HG02588 (cell line): ENCODE results near the gene SEL1L.
"Not testable (repeated sequence)": the region's sequence is repeated elsewhere in the genome, so short reads cannot be mapped to it uniquely, and the experiment has no call there.

Experiments
- ATAC-seq: cut with Tn5 transposase; IDR thresholded peaks from one replicate; pipeline ENCODE4 v1.9.1; 2021; ENCODE audit warnings: mild to moderate bottlenecking, moderate library complexity; ENCODE audit not compliant: unreplicated experiment

The SEL1L gene

DNA sequence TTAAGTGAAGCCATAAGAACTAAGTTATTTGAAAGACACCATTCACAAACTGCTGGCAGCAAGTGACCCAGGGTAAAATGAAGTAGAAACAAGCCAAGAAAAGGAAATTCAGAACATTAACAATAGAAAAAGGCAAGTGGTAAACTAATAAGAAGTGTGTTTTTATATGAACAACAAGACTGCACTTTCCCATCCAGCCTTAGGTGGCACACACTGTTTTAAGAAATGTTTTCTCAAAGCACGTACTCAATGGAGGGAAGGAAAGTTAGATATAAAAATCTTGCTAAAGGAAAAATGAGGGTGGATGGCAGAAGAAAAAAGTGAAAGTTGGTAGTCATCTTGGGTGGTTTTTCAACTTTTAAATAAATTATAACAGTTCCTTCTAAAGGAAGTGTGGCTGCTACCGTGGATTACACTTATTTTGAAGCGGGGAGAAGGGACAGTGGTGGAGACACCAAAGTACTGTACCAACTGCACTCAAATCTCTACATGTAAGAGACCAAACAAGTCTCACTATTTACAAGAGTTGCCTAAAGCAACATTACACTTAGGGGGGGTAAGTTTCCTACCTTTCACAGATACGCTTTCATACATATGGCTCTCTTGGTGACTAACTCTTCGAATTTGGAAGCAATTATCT is 58.8 kb downstream of the SEL1L start:
- no peak for ATAC-seq

- ATAC-seq, result peak; percentile 70
These were observed 59.5 kb downstream of the SEL1L start for GRCh38 chr14:81474148-81474492.

- peak; percentile 35 for ATAC-seq
These were observed 60.1 kb downstream of the SEL1L start for GRCh38 chr14:81473456-81474147.

GRCh38 chr14:81472096-81472800 is 61.4 kb downstream of the SEL1L start:
- ATAC-seq, result no peak

GRCh38 chr14:81471062-81471461 is 62.6 kb downstream of the SEL1L start:
- ATAC-seq, result no peak

- peak; percentile 30 for ATAC-seq
These were observed 63.2 kb downstream of the SEL1L start for GRCh38 chr14:81470557-81470826.

DNA sequence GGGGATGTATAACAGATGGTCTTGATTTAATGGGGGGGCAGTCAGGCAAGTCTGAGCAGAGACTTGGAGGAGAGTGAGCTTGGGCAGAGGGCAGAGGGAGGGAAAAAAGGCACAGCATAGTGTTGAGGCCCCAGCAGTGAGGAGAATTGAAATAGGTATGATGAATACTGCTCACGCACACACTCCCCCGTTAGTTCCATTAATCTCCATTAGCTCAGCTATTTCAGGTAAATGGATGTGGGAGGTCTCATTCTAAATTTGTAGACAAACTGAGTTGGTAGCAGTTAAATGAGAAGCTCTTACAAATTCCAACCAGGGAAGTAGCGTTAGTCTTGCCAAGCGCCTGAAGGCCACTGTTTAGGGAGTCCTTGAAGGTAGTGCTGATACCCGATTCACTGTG is 66.8 kb downstream of the SEL1L start:
- ATAC-seq, result no peak

DNA sequence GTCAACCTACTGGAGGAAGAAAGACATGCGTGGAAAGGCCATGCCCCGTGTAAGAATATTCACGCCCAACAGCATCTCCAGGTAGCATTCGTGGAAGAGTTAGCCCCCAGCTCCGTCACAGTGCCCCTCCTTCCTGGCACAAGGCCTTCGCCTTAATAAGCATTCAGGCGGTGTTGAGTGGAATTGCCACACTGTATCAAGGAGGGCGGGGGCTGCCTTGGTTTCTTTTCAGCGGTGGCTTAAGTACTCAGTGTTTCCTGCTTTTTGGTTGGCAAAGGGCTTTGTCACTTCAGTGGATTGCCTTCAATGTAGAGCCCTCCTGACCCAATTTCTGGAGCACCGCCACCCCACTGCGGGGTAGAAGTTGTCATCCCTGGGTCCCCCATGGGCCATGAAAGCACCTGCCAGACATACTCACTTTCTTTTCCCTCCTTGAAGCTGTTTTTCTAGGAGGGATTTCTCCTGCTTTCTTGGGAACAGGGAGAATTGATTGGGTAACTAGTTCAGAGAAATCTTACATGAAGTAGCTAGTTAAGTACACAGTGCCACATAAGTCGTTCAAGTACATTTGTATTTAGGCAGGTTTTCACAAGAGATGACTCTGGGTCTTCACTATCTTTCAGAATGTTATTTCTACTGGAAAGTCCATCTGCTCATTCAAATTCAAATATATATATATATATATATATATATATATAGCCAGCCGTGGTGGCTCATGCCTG is 68.0 kb downstream of the SEL1L start:
- ATAC-seq, result no peak

DNA sequence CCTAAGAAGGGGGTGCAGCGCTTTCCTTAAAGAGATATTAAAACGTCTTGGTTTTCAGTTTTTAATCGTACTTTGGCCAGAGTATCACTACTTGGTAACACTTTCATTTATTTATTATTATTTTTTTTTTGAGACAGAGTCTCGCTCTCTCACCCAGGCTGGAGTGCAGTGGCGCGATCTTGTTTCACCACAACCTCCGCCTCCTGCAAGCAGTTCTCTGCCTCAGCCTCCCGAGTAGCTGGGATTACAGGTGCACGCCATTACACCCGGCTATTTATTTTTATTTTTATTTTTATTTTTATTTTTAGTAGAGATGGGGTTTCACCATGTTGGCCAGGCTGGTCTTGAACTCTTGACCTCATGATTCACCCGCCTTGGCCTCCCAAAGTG is 68.7 kb downstream of the SEL1L start:
- peak; percentile 10 for ATAC-seq

- ATAC-seq, result peak; percentile 58
These were observed 69.2 kb downstream of the SEL1L start for GRCh38 chr14:81464253-81465002.

DNA sequence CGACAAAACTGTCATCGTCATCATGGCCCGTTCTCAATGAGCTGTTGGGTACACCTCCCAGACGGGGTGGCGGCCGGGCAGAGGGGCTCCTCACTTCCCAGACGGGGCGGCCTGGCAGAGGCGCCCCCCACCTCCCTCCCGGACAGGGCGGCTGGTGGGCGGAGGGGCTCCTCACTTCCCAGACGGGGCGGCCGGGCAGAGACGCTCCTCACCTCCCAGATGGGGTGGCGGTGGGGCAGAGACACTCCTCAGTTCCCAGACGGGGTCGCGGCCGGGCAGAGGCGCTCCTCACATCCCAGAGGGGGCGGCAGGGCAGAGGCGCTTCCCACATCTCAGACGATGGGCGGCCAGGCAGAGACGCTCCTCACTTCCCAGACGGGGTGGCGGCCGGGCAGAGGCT is 71.3 kb downstream of the SEL1L start:
- ATAC-seq, result not testable (repeated sequence)

DNA sequence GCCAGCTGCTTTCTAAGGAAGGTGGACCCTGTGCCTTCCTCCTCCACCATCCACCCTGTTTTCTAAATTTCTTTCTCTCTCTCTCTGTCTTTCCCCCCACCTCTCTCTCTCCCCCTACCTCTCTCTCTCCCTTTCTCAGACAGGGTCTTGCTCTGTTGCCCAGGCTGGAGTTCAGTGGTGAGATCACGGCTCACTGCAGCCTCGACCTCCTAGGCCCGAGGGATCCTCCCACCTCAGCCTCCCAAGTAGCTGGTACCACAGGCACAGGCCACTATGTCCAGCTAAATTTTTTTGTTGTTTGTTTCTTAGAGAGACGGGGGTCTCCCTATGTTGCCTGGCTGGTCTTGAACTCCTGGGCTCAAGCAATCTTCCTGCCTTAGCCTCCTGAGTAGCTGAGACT is 73.7 kb downstream of the SEL1L start:
- no peak for ATAC-seq

DNA sequence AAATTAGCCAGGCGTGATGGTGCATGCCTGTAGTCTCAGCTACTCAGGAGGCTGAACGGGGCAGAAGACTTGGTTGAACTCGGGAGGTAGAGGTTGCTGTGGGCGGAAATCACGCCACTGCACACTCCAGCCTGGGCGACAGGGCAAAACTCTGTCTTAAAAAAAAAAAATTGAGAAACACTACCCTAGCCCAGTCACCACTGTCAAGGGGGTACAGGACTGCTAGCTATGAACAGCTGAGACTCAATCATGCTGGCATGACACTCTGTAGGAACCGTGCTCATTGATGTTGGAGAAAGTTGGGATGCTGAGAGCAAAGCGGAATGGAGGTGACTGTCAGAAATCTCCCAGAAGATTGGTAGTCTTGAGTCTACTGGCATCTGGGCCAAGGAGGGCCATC is 75.3 kb downstream of the SEL1L start:
- ATAC-seq, result no peak

DNA sequence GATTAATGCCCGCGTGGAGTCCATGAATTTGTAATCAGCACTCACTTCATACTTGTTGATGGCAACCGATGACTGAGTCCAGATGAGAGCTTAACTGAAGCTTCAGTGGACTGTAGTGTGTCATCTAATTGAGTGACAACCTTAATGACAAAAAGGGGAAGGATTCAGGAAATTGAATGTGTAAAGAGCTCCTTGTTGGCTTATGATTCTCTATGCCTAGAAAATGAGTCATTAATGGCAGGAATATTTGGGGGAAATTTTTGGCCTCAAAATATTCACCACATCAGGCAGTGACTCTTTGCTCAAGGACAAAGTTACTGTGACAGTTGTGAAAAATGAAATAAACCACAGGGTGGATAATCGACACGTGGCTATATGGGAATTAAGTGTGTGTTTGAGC is 78.3 kb downstream of the SEL1L start:
- no peak for ATAC-seq

DNA sequence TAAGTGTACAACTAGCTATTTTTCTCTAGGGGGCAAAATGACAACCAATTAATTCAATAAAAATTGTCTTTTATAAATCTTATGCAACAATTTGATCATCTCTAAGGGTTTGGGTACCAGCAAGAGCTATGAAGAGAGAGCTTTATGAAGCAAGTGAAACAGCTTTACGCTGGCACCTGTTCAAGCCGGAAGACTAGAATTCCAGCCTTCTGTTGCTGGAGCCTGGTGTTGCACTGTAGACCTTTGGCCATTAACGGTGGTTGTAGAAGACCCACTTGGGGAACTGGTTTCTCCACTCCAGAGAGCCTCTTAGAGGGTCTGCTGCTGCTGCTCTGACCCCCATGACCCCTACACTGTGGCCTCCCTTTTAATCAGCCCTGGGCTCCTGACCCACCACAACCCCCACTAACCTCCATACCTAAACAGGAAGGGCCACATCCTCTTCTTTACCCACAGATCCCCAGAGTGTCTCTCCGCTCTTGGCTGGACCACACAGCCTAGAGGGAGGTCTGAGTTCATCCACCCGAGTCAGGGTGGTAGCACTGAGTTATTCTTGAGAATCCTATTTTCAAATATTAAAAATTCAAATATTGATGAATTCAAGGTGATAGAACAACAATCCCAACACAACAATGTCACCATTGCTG is 79.0 kb downstream of the SEL1L start:
- ATAC-seq, result peak; percentile 65

- ATAC-seq, result peak; percentile 63
These were observed 80.4 kb downstream of the SEL1L start for GRCh38 chr14:81453166-81453766.

- no peak for ATAC-seq
These were observed 81.1 kb downstream of the SEL1L start for GRCh38 chr14:81452341-81453133.

- no peak for ATAC-seq
These were observed 82.7 kb downstream of the SEL1L start for GRCh38 chr14:81450976-81451375.

DNA sequence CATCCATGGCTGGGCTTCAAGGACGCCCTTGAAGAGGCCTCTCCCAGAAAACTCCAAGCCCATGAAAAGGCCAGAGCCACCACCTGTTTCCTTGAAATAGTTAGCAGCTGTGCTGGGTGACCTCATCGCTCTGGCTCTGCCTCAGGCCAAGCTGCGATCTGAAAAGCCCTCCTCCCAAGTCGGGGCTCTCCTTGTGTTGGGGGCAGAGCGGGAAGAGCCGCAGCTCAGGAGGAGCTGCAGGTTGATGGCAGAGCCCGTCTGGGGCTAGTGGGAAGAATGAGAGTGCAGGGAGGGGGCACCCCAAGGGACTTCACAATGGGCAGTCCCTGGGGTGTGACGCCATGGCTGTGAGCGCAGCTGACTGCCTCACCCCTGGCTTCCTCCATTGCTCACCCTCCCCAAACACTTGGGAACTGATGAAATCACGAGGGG is 83.5 kb downstream of the SEL1L start:
- ATAC-seq, result no peak
